T-cell (primary cell): ENCODE measurements around the gene ADAMTS17. TPM values are rescaled to one million over a fixed set of nuclear protein-coding genes. Genes with fewer than 3 reads are reported as not detected.

Experiments
- ATAC-seq, 4 experiments: fragments of 200-7000 bp in 3 of 4; fragments of 150-1000 bp in 1 of 4; cut with Tn5 transposase; replicated peaks in 1 of 4; 1 replicate in 3 of 4; 2 replicates in 1 of 4; pipeline ENCODE4 v1.10.0; 2021; ENCODE audit warnings: moderate library complexity in 3 of 4, mild to moderate bottlenecking in 2 of 4, moderate number of reproducible peaks in 1 of 4
- CTCF ChIA-PET, 2 donors: fragments of 300-600 bp; sonication (Branson Sonifier 250); formaldehyde crosslinking; loops; one replicate each; lab custom pipeline; 2022; ENCODE audit warnings: antibody characterized with exemption in 2 of 2; lab: Charles Lee
- POLR2A ChIA-PET, 2 donors: fragments of 300-600 bp; sonication (Branson Sonifier 250); formaldehyde crosslinking; loops; one replicate each; lab custom pipeline; 2022; ENCODE audit warnings: antibody characterized with exemption in 2 of 2; lab: Charles Lee
- DNase-seq, 35 experiments: peaks; one replicate each; pipeline versions ENCODE4 v3.0.0 to v3.0.0-alpha.2; 2013 to 2023
- H3K27ac ChIP-seq: one replicate; pipeline ENCODE4 v1.5.1; 2013; ENCODE audit warnings: low read length
- H3K27me3 ChIP-seq, 2 experiments: replicated peaks in 1 of 2; 1 replicate in 1 of 2; 2 replicates in 1 of 2; pipeline versions ENCODE4 v1.6.1 to v1.7.0; 2013; ENCODE audit warnings: low read length in 1 of 2, mixed read lengths in 1 of 2; ENCODE audit not compliant: control insufficient read depth in 2 of 2, insufficient read depth in 2 of 2; ENCODE audit errors: extremely low read depth in 1 of 2
- H3K36me3 ChIP-seq, 2 donors: 1 replicate in 1 of 2; 2 replicates in 1 of 2; pipeline versions ENCODE4 v1.6.1 to v1.7.0; 2013; ENCODE audit warnings: low read length in 1 of 2; ENCODE audit not compliant: control insufficient read depth in 2 of 2, insufficient read depth in 1 of 2; ENCODE audit errors: extremely low read depth in 1 of 2
- H3K4me1 ChIP-seq, 2 experiments: 1 replicate in 1 of 2; 2 replicates in 1 of 2; pipeline versions ENCODE4 v1.6.1 to v1.7.0; 2013; ENCODE audit warnings: low read length in 2 of 2, mixed read lengths in 1 of 2; ENCODE audit not compliant: insufficient read depth in 2 of 2, control insufficient read depth in 1 of 2; ENCODE audit errors: extremely low read depth in 1 of 2
- H3K4me3 ChIP-seq, 2 donors: 1 replicate in 1 of 2; 2 replicates in 1 of 2; pipeline versions ENCODE4 v1.5.1 to v1.7.0; 2013; ENCODE audit warnings: mild to moderate bottlenecking in 2 of 2, low read length in 1 of 2, moderate library complexity in 1 of 2; ENCODE audit not compliant: control insufficient read depth in 1 of 2; ENCODE audit errors: extremely low read depth in 1 of 2
- H3K9me3 ChIP-seq: 2 replicates; pipeline ENCODE4 v1.7.0; 2013
- H3K27ac Mint-ChIP-seq, 2 donors: one replicate each; pipeline ENCODE4 v1.8.0; 2020 to 2021; ENCODE audit warnings: mild to moderate bottlenecking in 2 of 2, mixed read lengths in 2 of 2
- H3K27me3 Mint-ChIP-seq, 2 donors: one replicate each; pipeline ENCODE4 v1.8.0; 2021 to 2022; ENCODE audit warnings: mixed read lengths in 2 of 2
- H3K36me3 Mint-ChIP-seq: one replicate; pipeline ENCODE4 v1.8.0; 2021; ENCODE audit warnings: mixed read lengths
- H3K4me1 Mint-ChIP-seq, 3 donors: one replicate each; pipeline ENCODE4 v1.8.0; 2020 to 2022; ENCODE audit warnings: mixed read lengths in 3 of 3, mild to moderate bottlenecking in 1 of 3
- H3K4me3 Mint-ChIP-seq, 3 donors: one replicate each; pipeline ENCODE4 v1.8.0; 2020 to 2022; ENCODE audit warnings: mild to moderate bottlenecking in 3 of 3, mixed read lengths in 3 of 3, moderate library complexity in 3 of 3
- H3K9me3 Mint-ChIP-seq, 3 donors: one replicate each; pipeline ENCODE4 v1.8.0; 2020 to 2022; ENCODE audit warnings: mixed read lengths in 3 of 3
- WGBS: methylation state at CpG from one replicate; pipeline ENCODE4 v1.1.5; 2013; ENCODE audit warnings: missing lambda C conversion rate; ENCODE audit not compliant: insufficient coverage; 5-methylcytosine and 5-hydroxymethylcytosine counted together
- total RNA-seq, 35 experiments: library from RNA in 6 of 35; stranded (reverse) in 6 of 35; fragments of 120-200 nt in 1 of 35; gene quantifications; one replicate each; pipeline versions ENCODE4 v1.2.1 to v1.2.4 and lab custom pipeline; 2013 to 2026

Gene ADAMTS17
- total RNA-seq, 5 donors from 2014 or later (not counting 1 experiment from before 2014, with no cell fraction given): 8.9 to 17.8 (median 11.6) TPM

DNA sequence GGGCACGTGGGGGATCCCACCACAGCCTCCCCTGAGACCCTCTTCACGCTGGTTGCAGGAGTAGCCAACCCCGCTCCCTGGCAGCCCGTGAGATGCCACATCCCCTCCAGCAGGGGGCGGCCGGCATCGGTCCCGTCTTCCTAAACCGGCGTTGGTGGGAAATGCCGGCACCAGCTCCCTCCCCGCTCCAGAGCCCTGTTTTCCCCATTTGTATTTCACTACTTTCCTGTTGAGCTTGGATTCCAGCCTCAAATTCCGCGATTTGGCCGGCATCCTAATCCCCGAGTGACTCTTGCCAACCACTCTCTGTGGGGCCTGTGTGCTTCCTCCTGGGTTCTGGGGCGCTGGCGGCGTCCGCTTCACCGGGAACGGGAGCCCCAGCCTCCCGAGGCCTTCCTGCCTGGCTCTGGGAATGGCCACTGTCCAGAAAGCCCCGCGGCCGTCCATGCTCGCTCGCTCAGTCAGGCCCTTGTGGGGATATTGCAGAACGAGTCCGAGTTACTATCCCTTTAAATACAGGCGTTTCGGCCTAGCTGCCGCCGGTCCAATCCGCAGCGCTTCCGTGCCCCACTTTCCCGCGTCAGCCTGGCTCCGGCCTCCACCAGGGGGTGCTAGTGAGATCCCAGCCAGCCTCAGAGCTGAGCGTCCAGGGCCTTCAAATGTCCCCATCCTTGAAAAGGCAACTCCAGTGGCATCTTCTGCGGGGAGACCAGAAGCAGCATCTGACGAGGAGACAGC, 8.1 kb upstream of the ADAMTS17 start:
- Histone ChIP-seq H3K4me1 (peaks cover 0 to 13% of the 10 kb centered on the region in 2 experiments), H3K27ac (peak overlapping the region; percentile 65), H3K27me3 (peaks cover 0 to 2% of the 10 kb centered on the region in 2 experiments), H3K36me3 (no peaks in the 10 kb centered on the region), H3K9me3 (no peaks in the 10 kb centered on the region), H3K4me3 (peak overlapping the region; percentile 91 to 95)
- no peaks in the 10 kb centered on the region for H3K36me3 Mint-ChIP-seq
- peak; percentile 53 to 90 (median 75) for DNase-seq
- H3K27ac Mint-ChIP-seq: peak overlapping the region; percentile 81 to 85
- peaks cover 17 to 23% of the 10 kb centered on the region in 2 donors for H3K27me3 Mint-ChIP-seq
- ChIA-PET CTCF (interaction anchor here (0.5 to 4.7 kb wide), 32 partner anchors 8 to 1278 kb away, joined by 3 to 51 read pairs (median 5); partner anchors contain the start of genes ADAMTS17 (in 1 of the 2), ASB7 (in 1 of the 2) and LINS1 (in 1 of the 2)), POLR2A (interaction anchor here (0.6 to 1.0 kb wide), 2 partner anchors 38 to 251 kb away, joined by 4 read pairs; no protein-coding TSS in a partner anchor)
- H3K4me1 Mint-ChIP-seq: peaks cover 7 to 15% (median 10%) of the 10 kb centered on the region in 3 donors
- ATAC-seq: peak; percentile 94 to 96 (median 95)
- peak overlapping the region; percentile 89 to 97 (median 92) for H3K4me3 Mint-ChIP-seq
- WGBS: 1% methylated on average over 43 of the region's 43 CpGs
- no peaks in the 10 kb centered on the region for H3K9me3 Mint-ChIP-seq

DNA sequence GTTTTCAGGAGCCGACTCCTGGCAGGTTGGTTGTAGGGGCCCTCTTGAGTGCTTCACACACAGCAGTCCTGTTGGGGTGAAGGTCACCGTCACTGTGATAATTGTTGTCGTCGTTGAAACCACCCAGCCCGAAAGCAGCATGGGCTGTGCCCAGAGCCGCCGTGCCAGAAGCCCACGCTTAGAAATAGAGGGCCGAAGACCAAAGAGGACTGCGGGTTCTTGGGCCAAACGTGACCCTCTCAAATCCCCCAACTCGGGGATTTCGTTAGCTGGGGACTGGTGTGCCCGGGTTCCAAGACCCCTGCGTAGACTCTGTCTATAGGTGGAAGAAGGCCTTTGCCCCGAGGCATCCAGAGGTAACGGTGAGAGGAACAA, 7.5 kb upstream of the ADAMTS17 start:
- ATAC-seq (no peak), DNase-seq (no peak)
- Mint-ChIP-seq H3K9me3 (no peaks in the 10 kb centered on the region), H3K4me1 (peaks cover 7 to 15% (median 10%) of the 10 kb centered on the region in 3 donors), H3K27me3 (peaks cover 15 to 18% of the 10 kb centered on the region in 2 donors), H3K27ac (peak overlapping the region in 1 of 2 donors; percentile 85), H3K4me3 (peak overlapping the region; percentile 89 to 97 (median 92)), H3K36me3 (no peaks in the 10 kb centered on the region)
- no peaks in the 10 kb centered on the region for H3K36me3 ChIP-seq
- H3K4me1 ChIP-seq: peaks cover 0 to 13% of the 10 kb centered on the region in 2 experiments
- peaks cover 0 to 2% of the 10 kb centered on the region in 2 experiments for H3K27me3 ChIP-seq
- H3K4me3 ChIP-seq: peak overlapping the region; percentile 91 to 95
- no peak overlapping the region for H3K27ac ChIP-seq
- ChIA-PET CTCF (interaction anchor here (0.9 to 4.7 kb wide), 22 partner anchors 8 to 658 kb away, joined by 3 to 51 read pairs (median 6); partner anchors contain the start of genes ASB7 (in 1 of the 2) and LINS1 (in 1 of the 2)), POLR2A (interaction anchor here in 1 of 2 donors (0.6 kb wide), 1 partner anchor 1103 kb away, joined by 3 read pairs; no protein-coding TSS in a partner anchor)
- no peaks in the 10 kb centered on the region for H3K9me3 ChIP-seq
- 63% methylated on average over 12 of the region's 17 CpGs for WGBS

DNA sequence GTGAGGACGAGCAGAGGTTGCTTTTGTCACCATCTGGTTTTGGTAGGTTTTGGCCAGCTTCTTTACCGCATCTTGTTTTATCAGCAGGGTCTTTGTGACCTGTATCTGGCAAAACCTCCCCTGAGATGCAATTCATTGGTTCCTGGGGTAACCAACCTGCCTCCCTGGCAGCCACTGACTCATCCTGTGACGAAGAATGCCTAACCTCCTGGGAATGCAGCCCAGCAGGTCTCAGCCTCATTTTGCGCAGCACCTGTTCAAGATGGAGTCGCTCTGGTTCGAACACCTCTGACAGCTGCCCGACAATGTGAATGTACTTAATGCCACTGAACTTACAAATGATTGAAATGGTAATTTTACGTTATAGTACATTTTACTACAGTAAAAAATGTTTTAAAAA, 6.8 kb upstream of the ADAMTS17 start:
- Histone ChIP-seq H3K36me3 (no peaks in the 10 kb centered on the region), H3K27me3 (peaks cover 0 to 2% of the 10 kb centered on the region in 2 experiments), H3K4me3 (no peak overlapping the region), H3K9me3 (no peaks in the 10 kb centered on the region), H3K27ac (no peak overlapping the region), H3K4me1 (peaks cover 0 to 13% of the 10 kb centered on the region in 2 experiments)
- Mint-ChIP-seq H3K27ac (no peak overlapping the region), H3K4me1 (peaks cover 7 to 15% (median 10%) of the 10 kb centered on the region in 3 donors), H3K4me3 (peak overlapping the region; percentile 89 to 97 (median 92)), H3K27me3 (peaks cover 11 to 12% of the 10 kb centered on the region in 2 donors), H3K36me3 (no peaks in the 10 kb centered on the region), H3K9me3 (no peaks in the 10 kb centered on the region)
- ChIA-PET POLR2A (no interaction called here), CTCF (interaction anchor here (0.8 to 4.7 kb wide), 5 partner anchors 10 to 495 kb away, joined by 3 to 50 read pairs (median 3); no protein-coding TSS in a partner anchor)
- no peak for DNase-seq
- 93% methylated on average over 4 of the region's 8 CpGs for WGBS
- ATAC-seq: no peak

- no peaks in the 10 kb centered on the region for H3K9me3 Mint-ChIP-seq
- 100% methylated on average over 1 of the region's 2 CpGs for WGBS
- H3K27ac Mint-ChIP-seq: no peak overlapping the region
- peaks cover 0 to 19% of the 10 kb centered on the region in 2 experiments for H3K4me1 ChIP-seq
- ATAC-seq (no peak), DNase-seq (no peak)
- POLR2A ChIA-PET: interaction anchor here in 1 of 2 donors (0.7 to 0.8 kb wide), 2 partner anchors 10 to 15 kb away, joined by 3 read pairs; no protein-coding TSS in a partner anchor
- H3K4me1 Mint-ChIP-seq: peaks cover 10 to 15% (median 13%) of the 10 kb centered on the region in 3 donors
- no peak overlapping the region for H3K4me3 ChIP-seq
- no peaks in the 10 kb centered on the region for H3K9me3 ChIP-seq
- CTCF ChIA-PET: interaction anchor here (0.7 to 4.7 kb wide), 4 partner anchors 8 to 16 kb away, joined by 3 to 50 read pairs (median 4); no protein-coding TSS in a partner anchor
- H3K27me3 ChIP-seq: peaks cover 2% of the 10 kb centered on the region in 2 experiments
- H3K27ac ChIP-seq: no peak overlapping the region
- H3K36me3 ChIP-seq: no peaks in the 10 kb centered on the region
- peaks cover 5 to 7% of the 10 kb centered on the region in 2 donors for H3K27me3 Mint-ChIP-seq
- H3K4me3 Mint-ChIP-seq: no peak overlapping the region
- no peaks in the 10 kb centered on the region for H3K36me3 Mint-ChIP-seq
These were observed 5.2 kb upstream of the ADAMTS17 start for GRCh38 chr15:100346866-100347512.

- Mint-ChIP-seq H3K4me1 (peaks cover 10 to 12% (median 11%) of the 10 kb centered on the region in 3 donors), H3K36me3 (no peaks in the 10 kb centered on the region), H3K27ac (no peak overlapping the region), H3K9me3 (no peaks in the 10 kb centered on the region), H3K4me3 (no peak overlapping the region), H3K27me3 (no peaks in the 10 kb centered on the region)
- H3K4me3 ChIP-seq: no peak overlapping the region
- CTCF ChIA-PET: interaction anchor here in 1 of 2 donors (1.1 to 1.3 kb wide), 3 partner anchors 10 to 1296 kb away, joined by 3 to 7 read pairs (median 4); no protein-coding TSS in a partner anchor
- no peaks in the 10 kb centered on the region for H3K9me3 ChIP-seq
- no peak for DNase-seq
- H3K27me3 ChIP-seq: peaks cover 2 to 6% of the 10 kb centered on the region in 2 experiments
- no peak for ATAC-seq
- WGBS: 78% methylated on average over 3 of the region's 3 CpGs
- no peak overlapping the region for H3K27ac ChIP-seq
- H3K36me3 ChIP-seq: no peaks in the 10 kb centered on the region
- POLR2A ChIA-PET: no interaction called here
- H3K4me1 ChIP-seq: peaks cover 0 to 24% of the 10 kb centered on the region in 2 experiments
These were observed 3.7 kb upstream of the ADAMTS17 start for GRCh38 chr15:100345438-100345837.
